A204.1 (cell line): ENCODE results near the gene CDIP1.

Experiments used
- FAIRE-seq: peaks from 2 replicates; lab custom pipeline; 2012; peaks lifted over from hg19 to GRCh38; lab: Jason Lieb, UNC

CDIP1 gene

DNA sequence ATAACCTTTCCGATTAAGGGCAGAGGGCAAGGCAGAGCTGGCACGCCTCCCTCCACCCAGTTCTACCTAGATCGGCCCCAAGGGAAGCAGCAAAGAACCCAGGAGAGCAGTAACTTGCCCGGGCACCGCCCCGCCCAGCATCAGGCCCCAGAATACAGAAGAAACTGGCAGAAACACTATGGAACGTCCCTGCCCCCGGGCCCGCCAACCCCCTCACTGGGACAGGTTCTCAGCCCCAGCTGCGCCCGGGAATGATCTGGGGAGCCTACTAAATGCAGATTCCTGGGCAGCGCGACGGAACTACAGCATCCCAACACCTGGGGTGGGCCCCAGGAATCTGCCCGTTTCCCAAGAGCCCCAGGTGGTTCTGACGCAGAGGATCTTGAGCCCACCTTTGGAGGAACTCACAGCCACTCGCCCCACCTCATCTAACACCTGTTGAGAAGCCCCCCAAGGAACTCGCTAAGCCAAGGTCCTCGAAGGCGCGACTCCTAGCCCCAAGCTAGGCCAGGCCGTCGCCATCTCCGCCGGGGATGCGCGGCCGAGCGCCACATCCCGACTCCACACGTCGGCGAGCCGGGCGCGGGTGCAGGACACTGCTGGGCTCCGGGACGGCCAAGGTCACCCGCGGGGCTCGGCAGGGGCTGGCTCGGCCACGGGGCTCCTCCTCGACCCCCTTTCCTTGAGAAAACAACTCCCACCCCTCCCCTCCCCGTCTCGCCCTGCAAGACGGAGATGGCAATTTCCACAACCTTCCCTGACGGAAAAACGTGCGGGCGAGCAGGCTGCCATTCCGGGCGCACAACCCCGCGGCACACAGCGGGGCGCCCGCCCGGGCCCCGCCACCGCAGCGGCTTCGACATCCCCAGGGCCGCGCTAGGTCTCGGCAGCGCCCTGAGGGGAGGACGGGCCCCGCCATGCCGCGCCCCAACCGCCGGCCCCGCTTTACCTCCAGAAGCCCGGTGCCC is 913 bp downstream of the CDIP1 start:
- FAIRE-seq, result no peak

DNA sequence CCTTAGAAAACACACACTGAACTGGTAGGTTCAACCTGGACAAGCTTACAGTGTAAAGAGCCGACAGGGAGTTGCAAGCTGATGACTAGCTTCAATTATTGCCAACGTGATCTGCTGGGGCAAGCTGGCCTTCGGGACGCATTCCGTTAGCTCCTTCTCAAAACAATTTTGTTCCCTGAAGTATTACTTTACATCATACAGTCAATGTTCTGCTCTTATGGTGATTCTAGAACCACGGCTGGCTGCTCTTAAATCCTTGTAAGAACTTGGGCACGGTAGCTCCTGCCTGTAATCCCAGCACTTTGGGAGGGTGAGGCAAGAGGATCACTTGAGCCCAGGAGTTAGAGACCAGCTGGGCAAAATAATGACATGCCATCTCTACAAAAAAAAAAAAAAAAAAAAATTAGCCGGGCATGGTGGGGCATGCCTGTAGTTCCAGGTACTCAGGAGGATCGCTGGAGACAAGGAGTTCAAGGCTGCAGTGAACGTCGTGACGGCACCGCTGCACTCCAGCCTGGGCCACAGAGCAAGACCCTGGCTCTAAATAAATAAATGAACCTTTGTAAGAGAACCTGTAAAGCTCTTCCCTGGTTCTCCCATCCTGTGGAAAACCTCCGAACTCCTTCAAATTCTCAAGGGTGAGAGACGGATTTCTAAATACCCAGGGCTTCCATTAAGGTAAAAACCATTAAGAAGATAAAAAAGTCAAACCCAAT is 2.0 kb downstream of the CDIP1 start:
- FAIRE-seq, result no peak

DNA sequence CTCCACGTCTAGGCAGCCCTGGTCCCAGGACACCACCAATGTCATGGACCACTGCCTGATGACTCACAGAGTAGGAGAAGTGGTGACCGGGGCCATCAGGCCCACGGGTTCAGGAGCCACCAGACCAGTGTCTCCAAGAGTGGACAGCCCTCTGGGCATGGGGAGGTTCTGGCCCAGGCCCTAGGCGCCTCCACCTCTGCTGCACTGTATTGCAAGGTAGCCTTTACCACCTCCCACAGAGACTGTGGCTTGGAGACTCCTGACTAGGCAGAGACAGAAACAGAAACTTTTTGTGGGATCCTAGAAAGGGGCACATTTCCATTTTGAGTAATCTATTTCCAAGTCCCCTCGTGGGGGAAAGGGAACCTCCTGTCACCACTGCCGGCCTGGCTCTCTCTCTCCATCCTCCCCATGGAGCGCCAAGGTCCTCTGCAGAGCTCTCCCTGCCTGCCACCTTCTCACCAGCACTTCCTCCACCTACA is 2.9 kb downstream of the CDIP1 start:
- no peak for FAIRE-seq

DNA sequence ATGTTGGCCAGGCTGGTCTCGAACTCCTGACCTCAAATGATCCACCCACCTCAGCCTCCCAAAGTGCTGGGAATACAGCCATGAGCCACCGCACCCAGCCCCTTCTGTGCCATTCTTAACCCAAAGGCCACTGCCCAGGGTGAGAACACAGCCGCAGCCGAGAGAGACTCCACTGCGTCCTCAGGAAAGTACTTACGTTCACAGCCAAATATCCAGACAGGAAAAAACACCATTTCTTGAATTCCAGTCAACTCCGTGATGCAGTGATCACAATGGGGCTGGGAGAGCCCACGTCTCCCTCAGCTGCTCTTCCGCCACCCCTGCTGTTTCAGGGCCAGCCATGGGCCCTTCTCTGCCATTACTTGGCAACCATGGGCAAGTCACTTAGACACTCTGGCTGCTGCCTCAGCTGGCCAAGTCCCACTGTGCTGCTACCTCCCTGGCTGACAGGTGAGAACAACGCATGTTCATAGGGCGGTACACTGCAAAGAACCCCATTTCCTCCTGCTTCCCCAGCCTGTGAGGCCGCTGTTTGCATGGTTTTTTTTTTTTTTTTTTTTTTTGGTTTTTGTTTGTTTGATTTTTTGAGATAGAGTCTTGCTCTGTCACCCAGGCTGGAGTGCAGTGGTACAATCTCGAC is 4.3 kb downstream of the CDIP1 start:
- FAIRE-seq, result no peak

DNA sequence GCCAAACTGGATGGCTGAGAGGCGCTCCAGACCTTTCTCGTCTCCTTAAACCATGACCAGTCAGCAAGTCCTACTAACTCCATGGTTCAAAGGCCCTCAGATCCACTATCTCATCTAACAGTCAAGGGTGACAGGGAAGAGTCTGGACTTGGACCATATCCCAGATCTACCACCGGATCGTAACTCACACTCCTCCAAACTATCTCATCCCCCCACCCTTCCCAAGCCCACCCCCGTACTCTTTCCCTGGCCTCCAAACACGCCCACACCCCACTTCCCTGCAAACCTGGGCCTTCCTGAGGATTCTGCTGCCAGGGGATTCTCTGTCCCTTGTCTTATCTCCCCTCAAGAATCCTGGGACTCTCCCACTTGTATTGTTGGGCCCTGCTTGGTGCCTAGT is 5.1 kb downstream of the CDIP1 start:
- no peak for FAIRE-seq

DNA sequence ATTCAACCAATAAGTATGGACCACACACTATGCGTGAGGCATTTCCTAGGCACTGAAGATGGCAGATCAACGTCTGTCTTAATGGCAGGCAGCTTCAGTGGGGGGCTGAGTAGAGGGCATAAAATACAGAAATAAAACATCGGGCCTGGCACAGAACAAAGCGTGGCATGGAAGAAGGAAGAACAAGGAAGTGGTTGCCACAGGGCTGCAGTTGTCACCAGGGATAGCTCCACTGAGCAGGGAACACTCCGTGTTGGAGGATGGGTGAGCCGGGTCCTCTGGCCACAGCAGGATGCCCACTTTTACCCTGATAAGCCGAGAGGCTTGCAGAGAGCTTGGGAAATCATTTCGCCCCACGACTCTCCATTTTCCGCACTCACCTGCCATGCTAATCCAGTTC is 6.3 kb downstream of the CDIP1 start:
- FAIRE-seq, result no peak

DNA sequence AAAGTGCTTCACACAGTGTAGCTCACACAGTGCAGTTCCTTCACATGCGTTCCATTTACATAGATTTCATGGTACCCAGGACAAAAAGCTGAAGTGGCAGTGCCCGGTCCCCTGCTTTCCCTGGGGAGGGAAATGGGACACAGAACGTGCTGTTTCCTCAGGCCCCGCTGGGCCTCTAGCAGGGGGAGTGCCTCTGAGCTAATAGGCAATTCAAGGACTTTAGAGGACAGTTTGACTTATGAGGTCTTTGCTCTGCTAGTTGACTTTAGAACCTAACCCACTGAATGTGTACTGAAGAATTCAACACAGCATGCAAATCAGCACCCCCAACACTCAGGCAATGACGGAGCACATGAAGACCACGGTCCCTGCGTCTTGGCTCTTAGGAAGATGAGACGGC is 6.8 kb downstream of the CDIP1 start:
- FAIRE-seq, result no peak

DNA sequence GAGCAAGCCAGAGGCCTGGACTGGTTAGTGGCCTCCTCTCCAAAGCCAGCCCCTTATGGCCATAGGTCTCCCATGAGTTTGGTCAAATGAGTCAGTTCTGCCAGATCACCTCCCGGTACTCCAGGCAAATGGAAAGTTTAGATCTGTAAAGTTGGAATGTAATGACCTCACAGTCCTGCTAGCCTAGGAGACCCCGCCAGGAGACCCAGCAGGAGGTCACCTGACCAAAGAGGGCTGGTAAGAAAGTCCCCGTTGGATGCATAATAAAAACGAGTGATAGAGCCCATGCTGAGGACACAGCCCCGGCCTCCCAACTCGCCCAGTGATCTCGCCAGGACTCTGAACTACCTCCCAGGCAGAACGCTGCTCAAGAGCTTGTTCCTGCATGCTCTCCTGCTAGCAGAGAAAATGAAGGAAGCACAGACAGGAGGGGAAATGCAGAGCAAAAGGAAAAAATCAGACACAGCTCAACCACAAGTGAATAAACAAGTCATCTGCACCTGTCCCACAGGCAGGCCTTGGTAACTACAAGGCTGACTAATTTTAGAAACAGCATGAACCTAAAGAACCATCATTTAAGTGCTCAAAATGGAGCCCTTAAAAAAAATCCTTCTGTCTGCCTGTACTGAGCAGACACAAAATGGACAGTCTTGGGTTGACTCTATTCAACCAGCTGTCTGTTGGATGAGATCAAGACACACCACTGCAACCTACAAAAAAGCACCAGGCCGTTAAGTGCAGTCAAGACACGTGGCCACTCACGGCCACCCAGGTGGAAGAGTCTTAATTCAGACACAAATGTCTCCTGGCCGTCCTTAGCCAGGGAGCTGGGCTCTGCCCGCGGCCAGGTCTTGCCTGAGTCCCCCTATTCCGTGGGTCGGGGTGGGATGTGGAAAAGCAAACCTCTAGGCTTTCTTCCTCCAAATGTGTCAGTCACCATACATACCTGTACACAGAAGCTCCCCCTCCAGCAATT is 9.2 kb downstream of the CDIP1 start:
- FAIRE-seq, result no peak

DNA sequence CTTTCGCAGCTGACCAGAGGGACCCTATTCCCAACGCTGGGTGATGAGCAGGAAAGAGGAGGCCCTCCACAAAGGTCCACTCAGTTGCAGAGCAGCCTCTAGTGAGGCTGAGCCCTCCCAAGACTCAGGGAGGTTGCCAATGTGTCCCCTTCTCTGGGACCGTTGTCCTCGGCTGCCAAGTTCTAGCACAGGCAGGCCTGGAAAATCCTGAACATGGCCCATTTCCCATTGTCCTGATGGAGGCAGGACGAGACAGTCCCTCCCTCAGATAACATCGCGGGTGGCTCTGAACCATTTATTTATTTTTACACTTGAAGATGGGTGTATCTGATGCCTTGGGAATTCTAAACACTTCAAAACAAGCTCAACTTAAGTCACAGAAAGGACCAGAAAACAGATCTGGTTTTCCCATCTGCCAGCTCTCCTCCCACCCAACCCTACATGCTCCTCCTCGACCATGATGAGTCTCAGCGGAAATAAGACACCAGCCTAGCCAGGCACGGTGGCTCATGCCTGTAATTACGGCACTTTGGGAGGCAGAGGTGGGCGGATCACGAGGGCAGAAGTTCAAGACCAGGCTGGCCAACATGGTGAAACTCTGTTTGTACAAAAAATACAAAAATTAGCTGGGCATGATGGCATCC is 12.8 kb downstream of the CDIP1 start:
- no peak for FAIRE-seq

DNA sequence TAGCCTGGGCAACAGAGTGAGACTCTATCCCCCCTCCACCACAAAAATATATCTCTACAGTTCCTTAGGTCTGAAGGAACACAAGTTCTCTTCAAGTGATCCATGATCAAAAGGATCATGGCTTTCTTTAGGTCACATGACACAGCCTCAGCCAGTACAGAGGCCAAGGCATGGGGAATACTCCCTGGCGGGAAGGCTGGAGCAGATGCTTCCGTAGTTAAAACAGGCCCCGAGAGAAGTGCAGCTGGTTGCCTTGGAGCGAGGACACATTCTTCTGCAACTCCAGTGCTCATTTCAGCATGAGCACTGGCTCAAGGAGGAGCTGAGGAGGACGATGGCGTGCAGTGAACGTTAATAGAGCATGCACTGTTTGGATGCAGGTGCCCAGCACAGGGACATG is 13.5 kb downstream of the CDIP1 start:
- FAIRE-seq, result no peak

DNA sequence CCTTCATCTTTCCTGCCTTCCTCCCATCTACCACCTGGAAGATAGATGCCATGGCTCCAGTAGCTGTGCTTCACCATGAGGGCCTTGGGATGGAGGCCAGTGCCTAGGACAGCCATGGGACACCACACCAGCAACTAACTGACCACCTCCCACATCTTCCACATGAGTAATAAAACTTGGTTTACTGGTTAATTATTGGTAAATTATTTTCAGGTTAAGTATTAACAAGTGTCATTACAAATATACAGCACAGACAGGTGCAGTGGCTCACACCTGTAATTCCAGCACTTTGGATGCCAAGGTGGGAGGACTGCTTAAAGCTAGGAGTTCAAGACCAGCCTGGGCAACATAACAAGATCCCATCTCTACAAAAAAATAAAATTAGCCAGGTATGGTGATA is 14.0 kb downstream of the CDIP1 start:
- no peak for FAIRE-seq

DNA sequence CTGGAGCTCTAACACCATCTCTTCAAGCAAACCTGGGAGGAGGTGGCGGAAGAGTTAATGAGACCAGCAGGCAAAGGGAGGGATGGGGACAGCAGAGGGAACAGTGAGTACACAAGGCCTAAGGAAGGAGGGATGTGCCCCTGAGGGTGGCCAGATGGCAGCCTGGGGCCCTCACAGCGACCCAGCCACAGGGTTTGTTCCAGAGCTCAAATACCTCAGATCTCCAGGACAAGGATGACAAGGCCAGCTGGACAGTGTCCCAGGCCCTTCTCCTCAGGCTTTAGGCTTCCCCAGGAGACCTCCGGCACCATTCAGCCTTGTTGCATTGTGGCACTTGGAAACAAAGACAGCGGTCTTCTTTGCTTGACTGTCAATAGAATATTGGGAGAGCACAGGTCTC is 14.9 kb downstream of the CDIP1 start:
- no peak for FAIRE-seq

DNA sequence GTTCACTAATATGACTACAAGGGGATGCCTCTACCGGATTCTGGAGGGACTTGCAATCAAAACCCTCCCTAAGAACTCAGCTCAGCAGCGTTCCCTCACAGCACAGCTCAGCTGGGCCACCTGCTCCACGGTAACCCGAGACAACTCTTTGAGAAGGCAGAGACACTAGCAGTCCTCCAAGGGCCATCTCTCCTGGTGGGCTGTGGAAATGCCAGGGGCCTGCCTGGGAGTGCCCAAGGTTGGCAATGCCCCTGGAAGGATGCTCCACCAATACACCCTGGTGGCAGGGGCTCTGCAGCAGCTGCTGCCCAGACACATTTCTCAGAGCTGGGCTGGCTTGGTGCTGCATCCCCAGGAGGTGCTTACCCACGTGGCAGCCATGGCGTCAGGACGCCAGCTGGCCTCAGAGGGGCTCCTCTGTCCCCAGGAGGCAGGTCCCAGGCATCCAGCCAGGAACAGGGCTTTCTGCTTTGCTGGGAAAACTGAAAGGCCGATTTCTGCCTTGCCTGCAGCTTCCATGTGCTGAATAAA is 16.5 kb downstream of the CDIP1 start:
- FAIRE-seq, result no peak

DNA sequence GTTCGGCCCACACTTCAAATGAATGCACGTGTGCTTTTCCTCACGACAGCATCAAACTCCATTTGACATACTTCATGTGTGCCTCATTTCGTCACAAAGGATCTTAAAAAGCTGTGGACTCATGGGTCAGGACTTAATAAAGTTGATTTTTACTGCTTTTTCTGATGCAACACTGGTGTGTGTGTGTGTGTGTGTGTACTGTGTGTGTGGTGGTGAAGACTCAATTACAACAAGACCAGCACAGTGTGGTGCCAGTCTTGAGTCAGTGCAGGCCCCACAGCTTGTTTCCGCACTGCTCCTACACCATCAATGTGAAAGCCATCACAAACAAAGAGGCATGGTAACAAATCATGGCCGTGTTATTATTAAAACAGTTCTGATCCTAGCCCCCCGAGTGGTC is 17.7 kb downstream of the CDIP1 start:
- FAIRE-seq, result no peak

DNA sequence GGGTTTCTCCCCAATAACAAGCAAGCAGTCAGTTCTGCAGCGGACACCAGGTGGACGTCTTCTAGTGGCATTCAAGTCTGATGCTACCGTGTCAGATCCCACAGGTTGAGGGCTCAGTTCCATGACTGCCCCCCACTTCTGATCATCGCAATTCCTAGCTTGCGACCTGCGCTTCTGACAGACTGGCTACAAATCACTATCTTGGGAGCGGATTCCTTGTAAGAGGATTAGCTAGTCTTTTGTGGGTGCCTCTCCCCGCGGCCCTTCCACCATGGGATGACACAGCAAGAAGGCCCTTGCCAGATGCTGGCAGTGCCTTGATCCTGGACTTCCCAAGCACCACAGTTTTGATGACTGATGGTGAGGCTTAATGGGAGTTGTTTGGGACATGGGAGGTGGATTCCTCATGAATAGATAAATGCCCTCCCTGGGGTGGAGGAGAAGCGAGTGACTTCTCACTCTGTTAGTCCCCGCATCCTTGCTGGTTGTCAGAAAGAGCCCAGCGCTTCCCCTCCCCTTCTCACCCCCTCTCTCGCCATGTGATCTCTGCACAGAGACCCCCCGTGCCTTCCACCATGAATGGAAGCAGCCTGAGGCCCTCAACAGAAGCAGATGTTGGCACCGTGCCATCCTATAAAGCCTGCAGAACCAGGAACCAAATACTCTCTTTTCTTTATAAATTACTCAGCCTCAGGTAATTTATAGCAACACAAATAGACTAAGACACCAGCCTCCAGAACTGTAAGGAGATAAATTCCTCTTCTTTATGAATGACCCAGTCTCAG is 19.1 kb downstream of the CDIP1 start:
- FAIRE-seq, result no peak

DNA sequence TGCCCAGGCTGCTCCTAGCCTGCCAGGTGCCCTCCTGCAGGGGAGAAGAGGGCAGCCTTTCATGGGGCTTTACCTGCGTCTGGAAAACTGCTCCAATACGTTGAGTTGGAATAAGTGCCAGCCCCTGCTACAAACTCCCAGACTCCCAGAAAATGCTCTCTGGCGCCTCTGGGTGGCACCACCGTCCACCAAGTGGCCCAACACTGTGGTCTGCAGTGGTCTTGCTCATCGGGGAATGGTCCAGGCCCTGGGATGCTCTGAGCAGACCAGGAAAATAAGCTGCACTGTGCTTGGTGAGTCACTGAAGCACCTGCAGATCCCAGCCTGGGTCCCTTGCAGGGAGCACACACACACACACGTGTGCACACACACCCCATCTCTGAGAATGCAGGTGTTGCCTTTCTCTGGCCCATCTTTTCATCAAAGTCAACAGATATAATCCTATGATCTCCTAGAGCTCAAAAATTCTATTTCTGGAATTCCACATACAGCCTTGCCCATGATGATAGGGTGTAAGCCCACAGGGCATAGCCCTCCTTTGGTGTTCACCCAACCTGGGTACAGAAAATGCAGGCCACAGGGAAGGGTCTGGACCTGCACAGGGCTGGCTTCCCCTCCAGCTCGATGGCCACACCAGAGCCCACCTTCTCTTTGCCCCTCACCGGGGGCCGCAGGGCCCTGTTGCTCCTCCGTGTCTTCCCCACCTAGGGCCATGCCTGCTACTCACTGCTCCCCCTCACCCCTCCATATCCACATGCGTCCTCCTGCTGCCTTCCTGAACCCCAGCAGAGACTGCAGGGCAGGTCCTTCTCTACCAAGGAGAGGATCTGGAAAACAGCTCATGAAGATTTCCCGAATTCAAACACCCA is 20.5 kb downstream of the CDIP1 start:
- no peak for FAIRE-seq

DNA sequence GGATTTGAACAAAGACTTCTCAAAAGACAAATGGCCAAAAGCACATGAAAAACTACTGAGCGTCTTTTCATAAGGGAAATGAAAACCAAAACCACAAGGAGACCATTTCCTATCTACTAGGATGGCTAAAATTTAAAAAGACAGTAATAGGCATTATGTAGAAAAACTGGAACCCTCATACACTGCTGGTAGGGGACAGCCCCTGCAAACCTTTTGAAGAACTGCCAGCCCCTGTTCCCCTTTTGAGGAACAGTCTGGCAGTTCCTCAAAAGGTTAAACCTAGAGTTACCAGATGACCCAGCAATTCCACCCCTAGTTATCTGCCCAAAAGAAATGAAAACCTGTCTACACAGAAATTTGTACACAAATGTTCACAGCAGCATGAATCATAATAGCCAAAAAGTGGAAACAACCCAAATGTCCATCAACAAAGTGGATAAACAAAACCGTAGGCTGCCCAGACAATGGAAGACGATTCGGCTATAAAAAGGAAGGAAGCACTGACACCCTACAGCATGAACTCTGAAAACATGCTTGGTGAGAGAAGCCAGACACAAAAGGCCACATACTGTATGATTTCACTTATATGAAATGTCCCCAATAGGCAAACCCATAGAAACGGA is 22.9 kb downstream of the CDIP1 start:
- no peak for FAIRE-seq

DNA sequence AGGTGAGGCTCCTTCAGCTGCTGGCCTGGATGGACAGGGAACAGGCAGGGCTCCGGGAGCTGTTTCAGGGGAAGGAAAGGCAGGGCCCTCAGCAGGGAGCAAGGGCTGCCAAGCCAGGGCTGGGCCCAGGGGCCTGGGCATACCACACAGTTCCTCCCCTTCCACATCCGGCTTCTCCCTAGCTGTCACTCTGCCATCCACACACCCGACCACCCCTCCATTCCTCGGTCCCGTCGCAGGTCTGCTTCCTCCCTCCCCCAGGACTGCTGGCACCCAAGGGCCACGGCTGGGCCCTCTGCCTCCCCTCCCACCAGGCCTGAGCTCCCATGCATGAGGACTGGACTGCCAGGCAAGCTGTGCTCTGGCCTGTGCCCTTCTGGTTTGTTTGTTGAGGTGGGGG is 24.0 kb downstream of the CDIP1 start:
- no peak for FAIRE-seq

DNA sequence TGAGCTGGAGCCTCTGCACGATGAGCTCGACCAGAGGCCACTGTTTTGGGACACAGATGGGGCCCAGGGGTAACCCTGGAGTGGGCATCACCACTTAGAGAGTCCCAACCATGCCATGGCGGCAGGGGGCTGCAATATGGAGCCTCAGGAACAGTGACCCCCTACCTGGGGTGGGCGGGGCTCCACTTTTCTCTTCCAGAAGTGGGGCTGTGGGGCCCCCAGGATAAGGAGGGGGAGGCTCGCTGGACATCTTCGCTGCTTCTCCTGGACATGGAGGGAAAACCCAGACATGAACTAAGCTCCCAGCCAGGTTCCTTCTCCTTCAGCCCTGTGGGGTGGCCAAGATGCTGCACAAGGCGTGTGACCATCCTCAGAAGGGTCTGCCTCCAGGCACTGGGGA is 24.7 kb downstream of the CDIP1 start:
- FAIRE-seq, result no peak
